ENCODE data around the gene FNDC7.
A peak's percentile ranks its signal among the peaks of the same experiment; 100 is the strongest.
"Not testable (repeated sequence)": the region's sequence is repeated elsewhere in the genome, so short reads cannot be mapped to it uniquely, and the experiment has no call there.

The FNDC7 gene

GRCh38 chr1:108712606-108713150 is at the start of gene FNDC7:
TSS of gene FNDC7 (plus strand) at chr1:108712908. CDS start at chr1:108712934, 26 bp downstream.
- no peak for DNase-seq (ENCODE audit: low spot score)

GRCh38 chr1:108663074-108663473 is 49.6 kb upstream of the FNDC7 start:
- DNase-seq (ENCODE audit: low spot score) = no peak

DNA sequence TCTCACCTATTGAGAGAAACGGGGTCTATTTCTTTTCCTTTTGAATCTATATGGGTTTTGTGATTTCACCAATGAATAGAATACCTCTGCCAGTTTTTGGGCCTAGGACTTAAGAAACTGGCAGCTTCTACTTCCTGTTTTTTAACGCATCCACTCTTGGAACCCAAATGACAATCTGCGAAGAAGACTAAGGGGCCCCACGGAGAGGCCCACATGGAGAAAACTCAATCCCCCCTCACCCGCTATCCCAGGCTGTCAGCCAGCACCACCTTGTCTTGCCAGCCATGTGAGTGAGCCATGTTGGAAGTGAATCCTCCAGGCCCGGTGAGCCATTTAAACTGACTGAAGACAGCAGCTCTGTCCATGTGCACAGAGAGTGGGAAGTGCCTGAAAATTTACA is 48.2 kb upstream of the FNDC7 start:
- no peak for DNase-seq (ENCODE audit: low spot score)

- DNase-seq (ENCODE audit: low spot score) = no peak
These were observed 47.6 kb upstream of the FNDC7 start for GRCh38 chr1:108665067-108665466.

DNA sequence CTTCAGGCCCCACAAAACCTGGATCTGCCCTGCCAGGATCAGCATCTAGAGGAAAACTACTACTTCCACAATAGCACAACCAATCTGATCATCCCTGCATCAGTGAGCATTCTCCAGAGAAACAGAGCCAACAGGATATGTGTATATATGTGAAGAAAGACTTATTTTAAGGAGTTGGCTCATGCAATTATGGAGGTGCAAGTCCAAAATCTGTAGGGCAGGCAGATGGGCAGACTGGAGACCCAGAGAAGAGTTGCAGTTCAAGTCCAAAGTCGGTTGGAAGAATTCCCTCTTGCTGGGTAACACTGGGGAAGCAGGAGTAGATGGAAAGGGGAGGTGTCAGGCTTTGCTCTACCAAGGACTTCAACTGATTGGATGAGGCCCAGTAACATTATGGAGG is 46.9 kb upstream of the FNDC7 start:
- no peak for DNase-seq (ENCODE audit: low spot score)

DNA sequence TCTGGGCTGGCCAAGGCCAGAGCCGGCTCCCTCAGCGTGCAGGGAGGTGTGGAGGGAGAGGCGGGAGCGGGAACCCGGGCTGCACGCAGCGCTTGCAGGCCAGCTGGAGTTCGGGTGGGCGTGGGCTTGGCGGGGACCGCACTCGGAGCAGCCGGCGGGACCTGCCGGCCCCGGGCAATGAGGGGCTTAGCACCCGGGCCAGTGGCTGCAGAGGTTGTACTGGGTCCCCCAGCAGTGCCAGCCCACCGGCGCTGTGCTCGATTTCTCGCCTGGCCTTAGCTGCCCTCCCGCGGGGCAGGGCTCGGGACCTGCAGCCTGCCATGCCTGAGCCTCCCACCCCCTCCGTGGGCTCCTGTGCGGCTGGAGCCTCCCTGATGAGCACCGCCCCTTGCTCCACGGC is 45.3 kb upstream of the FNDC7 start:
- not testable (repeated sequence) for DNase-seq (ENCODE audit: low spot score)

DNA sequence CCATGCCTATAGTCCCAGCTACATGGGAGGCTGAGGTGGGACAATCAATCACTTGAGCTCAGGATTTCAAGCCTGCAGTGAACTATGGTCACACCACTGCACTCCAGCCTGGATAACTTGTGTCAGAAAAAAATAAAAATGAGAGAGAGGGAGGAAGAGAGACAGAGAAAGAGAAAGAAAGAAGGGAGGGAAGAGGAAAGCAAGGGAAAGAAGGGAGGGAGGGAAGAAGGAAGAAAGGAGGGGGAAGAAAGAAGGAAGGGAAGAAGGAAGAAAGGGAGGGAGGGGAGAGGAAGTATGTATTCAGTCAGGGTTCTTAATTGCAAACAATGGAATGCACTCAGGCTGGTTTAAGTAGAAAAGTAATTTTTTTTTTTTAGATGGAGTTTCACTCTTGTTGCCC is 43.9 kb upstream of the FNDC7 start:
- DNase-seq (ENCODE audit: low spot score) = no peak

- DNase-seq (ENCODE audit: low spot score) = no peak
These were observed 43.0 kb upstream of the FNDC7 start for GRCh38 chr1:108669679-108670078.

DNA sequence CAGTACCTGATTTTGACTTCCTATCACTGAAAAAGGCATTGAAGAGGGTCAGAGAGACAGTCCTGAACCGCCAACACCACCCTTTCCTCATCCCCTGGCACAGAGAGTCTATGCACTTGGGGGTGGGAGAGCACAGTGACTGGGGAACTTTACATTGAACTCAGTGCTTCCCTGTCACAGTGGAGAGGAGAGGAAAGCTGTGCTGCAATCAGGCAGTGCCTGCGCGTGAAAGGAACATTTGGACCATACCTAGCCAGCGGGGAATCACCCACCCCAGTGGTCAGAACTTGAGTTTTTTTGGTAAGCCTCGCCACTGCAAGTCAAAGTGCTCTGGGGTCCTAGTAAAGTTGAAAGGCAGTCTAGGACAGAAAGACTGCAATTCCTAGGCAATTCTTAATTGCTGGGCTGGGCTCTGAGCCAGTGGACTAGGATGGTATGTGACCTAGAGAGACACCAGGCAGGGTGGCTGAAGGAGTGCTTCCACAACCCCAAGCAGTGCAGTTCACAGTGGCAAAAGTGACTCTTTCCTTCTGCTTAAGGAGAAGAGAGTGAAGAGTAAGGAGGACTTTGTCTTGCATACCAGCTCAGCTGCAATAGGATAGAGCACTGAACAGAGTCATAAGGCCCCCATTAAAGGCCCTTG is 42.5 kb upstream of the FNDC7 start:
- no peak for DNase-seq (ENCODE audit: low spot score)

GRCh38 chr1:108671143-108671542 is 41.6 kb upstream of the FNDC7 start:
- no peak for DNase-seq (ENCODE audit: low spot score)

GRCh38 chr1:108678706-108679105 is 34.0 kb upstream of the FNDC7 start:
- no peak for DNase-seq (ENCODE audit: low spot score)

GRCh38 chr1:108679586-108680213 is 33.0 kb upstream of the FNDC7 start:
- no peak for DNase-seq (ENCODE audit: low spot score)

DNA sequence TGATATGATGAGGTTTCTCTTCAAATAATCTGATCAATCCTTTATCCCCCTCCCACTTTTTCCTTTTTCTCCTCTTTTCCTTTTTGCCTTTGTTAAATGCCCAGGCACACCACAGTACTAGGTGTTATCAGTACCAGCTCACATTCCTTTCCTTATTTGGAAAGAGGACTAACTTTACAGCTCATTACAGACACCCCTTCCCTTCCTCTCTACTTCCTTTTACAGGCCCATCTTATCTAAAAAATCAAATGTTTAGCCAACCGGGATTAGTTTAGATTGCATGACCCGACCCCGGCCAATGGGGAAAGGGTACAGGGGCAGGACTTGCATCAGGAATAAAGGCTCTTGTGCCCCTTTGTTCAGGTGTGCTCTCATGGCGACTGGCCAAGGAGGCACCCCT is 31.0 kb upstream of the FNDC7 start:
- peak; percentile 26 for DNase-seq (ENCODE audit: low spot score)

DNA sequence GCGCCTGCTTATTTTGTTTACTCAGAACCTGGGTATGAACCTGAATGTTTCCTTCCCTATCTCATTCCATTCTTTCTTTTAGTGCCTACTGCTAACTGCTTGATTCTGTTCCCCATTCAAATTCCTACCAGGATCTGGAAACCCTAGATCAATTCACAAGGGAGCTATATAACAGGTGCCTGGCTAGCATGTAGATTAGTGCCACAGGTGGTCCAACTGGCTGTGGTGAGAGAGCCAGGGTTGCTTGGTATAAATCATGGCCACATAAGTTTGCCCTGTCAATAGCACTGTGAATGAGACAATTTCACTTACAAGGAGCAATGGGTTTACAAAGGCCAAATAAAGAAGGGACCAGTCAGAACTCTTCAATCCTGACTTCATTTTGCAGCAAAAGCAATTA is 27.2 kb upstream of the FNDC7 start:
- no peak for DNase-seq (ENCODE audit: low spot score)

- no peak for DNase-seq (ENCODE audit: low spot score)
These were observed 25.9 kb upstream of the FNDC7 start for GRCh38 chr1:108686614-108687313.

- DNase-seq (ENCODE audit: low spot score) = peak; percentile 25
These were observed 21.4 kb upstream of the FNDC7 start for GRCh38 chr1:108691128-108691941.

GRCh38 chr1:108691942-108692723 is 20.6 kb upstream of the FNDC7 start, which contains the start of gene PRPF38B:
TSS of gene PRPF38B (plus strand) at chr1:108692310. CDS start at chr1:108692592, 282 bp downstream.
- DNase-seq (ENCODE audit: low spot score) = peak; percentile 92

DNA sequence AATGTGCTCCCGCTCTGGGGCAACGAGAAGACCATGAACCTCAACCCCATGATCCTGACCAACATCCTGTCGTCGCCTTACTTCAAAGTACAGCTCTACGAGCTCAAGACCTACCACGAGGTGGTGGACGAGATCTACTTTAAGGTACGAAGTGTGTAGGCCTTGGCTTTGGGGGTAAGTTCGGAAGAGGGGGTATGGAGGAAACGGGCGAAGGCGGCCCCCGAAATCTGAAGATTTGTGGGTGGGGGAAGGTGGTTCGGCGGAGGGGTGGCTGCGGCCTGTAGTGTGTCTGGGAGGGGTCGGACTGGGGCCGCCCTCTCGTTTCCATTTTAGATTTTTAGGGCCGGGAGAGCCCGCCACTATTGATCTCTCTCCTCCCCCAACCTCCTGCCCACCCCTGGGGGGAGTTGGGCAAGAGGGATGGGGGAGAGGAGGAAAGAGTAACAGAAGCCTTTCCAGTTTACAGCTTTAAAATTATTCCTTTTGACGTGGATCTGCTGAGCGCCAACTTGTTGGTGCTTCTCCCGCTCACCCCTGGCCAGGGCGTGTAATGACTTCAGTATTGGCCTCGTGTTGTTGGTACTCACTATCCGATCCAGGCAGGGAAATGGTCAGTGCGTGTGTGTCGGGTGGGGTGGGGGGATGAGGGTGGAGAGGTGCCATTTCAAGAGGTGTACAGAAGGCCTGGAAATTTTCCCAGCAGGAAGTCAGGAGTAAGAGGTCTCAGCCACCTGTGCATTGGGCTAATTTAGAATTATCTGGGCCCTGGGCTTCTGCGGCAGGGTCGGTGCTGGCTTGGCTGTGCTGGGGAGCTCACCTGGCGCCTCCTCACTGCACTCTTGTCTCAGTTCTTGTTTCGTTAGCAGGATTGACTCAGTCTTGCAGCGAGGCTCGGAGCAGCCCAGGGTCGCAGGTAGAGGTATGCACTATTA is 19.7 kb upstream of the FNDC7 start:
- DNase-seq (ENCODE audit: low spot score) = peak; percentile 70

DNA sequence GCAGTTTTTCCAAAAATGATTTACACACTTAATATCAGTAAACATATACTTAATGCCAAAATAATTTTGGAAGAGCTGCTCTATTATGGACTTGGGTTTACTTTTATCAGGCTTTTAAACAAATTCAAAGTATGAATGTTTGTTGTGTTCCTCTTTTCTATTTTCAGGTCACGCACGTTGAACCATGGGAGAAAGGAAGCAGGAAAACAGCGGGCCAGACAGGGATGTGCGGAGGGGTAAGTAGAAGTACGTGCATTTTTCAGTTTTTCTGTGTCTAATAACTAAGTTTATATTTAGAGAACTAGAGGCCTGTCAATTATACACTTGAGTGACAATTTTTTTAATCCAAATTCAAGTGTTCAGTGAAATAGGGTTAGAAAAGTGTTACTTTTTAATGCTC is 17.2 kb upstream of the FNDC7 start:
- no peak for DNase-seq (ENCODE audit: low spot score)
